Fibroblast of villous mesenchyme (primary cell): ENCODE data around the gene SRP72. TPM values are rescaled to one million over a fixed set of nuclear protein-coding genes. Genes with fewer than 3 reads are reported as not detected.
"Not testable (repeated sequence)": the region's sequence is repeated elsewhere in the genome, so short reads cannot be mapped to it uniquely, and the experiment has no call there.

Experiments
- DNase-seq: peaks from one replicate; pipeline ENCODE4 v3.0.0-alpha.2; 2010; ENCODE audit warnings: low read depth
- H3K4me3 ChIP-seq: 2 replicates; pipeline ENCODE4 v1.5.1; 2011; ENCODE audit warnings: low read depth, mild to moderate bottlenecking, low read length
- CTCF ChIP-seq: IDR thresholded peaks from 2 replicates; pipeline ENCODE4 v1.5.1; 2012; ENCODE audit warnings: low read depth, mild to moderate bottlenecking, low read length; ENCODE audit not compliant: insufficient read depth
- total RNA-seq: library from RNA; depleted of rRNA; stranded (reverse); fragments of >200 nt; gene quantifications from 2 replicates; pipeline ENCODE4 v1.2.3, GENCODE V29; 2012

The SRP72 gene
- total RNA-seq, 1 donor, result 93.3 TPM

- no peak for DNase-seq
- TF ChIP-seq CTCF, result no peak
- no peak overlapping the region for H3K4me3 ChIP-seq
Measured at GRCh38 chr4:56444719-56445118, 22.7 kb upstream of the SRP72 start.

GRCh38 chr4:56445699-56446098 is 21.7 kb upstream of the SRP72 start:
- H3K4me3 ChIP-seq, result no peak overlapping the region
- TF ChIP-seq CTCF, result no peak
- DNase-seq, result no peak

- DNase-seq, result no peak
- no peak overlapping the region for H3K4me3 ChIP-seq
- no peak for TF ChIP-seq CTCF
Measured at GRCh38 chr4:56448301-56448700, 19.1 kb upstream of the SRP72 start.

- not testable (repeated sequence) for DNase-seq, H3K4me3 ChIP-seq
Measured at GRCh38 chr4:56449475-56449874, 17.9 kb upstream of the SRP72 start.

GRCh38 chr4:56450342-56450741 is 17.1 kb upstream of the SRP72 start:
- TF ChIP-seq CTCF, result no peak
- no peak overlapping the region for H3K4me3 ChIP-seq
- DNase-seq, result no peak

- no peak overlapping the region for H3K4me3 ChIP-seq
- TF ChIP-seq CTCF, result no peak
- no peak for DNase-seq
Measured at GRCh38 chr4:56460085-56460484, 7.3 kb upstream of the SRP72 start.

- no peak for TF ChIP-seq CTCF
- H3K4me3 ChIP-seq, result no peak overlapping the region
- no peak for DNase-seq
Measured at GRCh38 chr4:56462157-56462556, 5.3 kb upstream of the SRP72 start.
